ENCODE results near the gene CDKN2B-AS1. TPM values are rescaled to one million over a fixed set of nuclear protein-coding genes. Genes with fewer than 3 reads are reported as not detected.

Gene CDKN2B-AS1
- total RNA-seq, 1 experiment from 2014 or later: not detected

DNA sequence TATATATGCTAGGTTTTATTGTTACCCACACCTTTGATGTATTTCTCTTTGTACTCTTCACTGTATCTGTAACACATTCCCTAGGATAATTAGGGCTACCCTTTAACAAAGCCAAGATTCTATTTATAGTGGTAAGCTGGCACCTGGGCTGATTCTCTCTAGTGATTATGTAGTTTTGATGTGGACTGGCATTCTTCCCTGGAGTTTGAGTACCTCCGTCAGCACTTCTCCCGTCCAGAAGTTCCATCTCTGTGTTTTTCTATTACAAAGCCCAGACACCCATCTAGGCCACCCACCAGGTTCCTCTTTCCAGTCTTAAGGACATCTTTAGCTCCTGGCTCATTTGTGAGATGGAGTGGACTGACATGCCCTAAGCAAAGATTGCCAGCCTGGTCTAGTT is 70.4 kb downstream of the CDKN2B-AS1 start:
- Histone ChIP-seq H4K5ac (ENCODE audit: insufficient read length, low read depth, low read length) (no peak overlapping the region), H3K23ac (ENCODE audit: insufficient read length, low read depth, low read length) (no peak overlapping the region), H3K27me3 (ENCODE audit: insufficient read depth, low read length) (no peaks in the 10 kb centered on the region), H3K27ac (ENCODE audit: insufficient read length, low read depth, low read length) (no peak overlapping the region), H2AFZ (ENCODE audit: low read length) (no peak overlapping the region), H3K4me2 (ENCODE audit: insufficient read depth, insufficient read length, low read length) (no peak overlapping the region), H3K9me3 (ENCODE audit: control insufficient read depth, low read depth, low read length) (no peaks in the 10 kb centered on the region), H2BK120ac (ENCODE audit: low read depth, low read length, poor library complexity, severe bottlenecking) (no peak overlapping the region), H2BK20ac (ENCODE audit: low read depth, low read length, poor library complexity, severe bottlenecking) (no peak overlapping the region), H3K4ac (ENCODE audit: low read depth, low read length) (no peak overlapping the region), H3K18ac (ENCODE audit: insufficient read length, low read depth, low read length) (no peak overlapping the region), H3K79me2 (ENCODE audit: insufficient read depth, low read length) (no peaks in the 10 kb centered on the region), H4K20me1 (ENCODE audit: control insufficient read depth, insufficient read depth, insufficient read length) (no peaks in the 10 kb centered on the region), H3K9ac (ENCODE audit: extremely low read depth, insufficient read length, low read length) (no peak overlapping the region), H3K79me1 (ENCODE audit: insufficient read depth, low read depth, low read length, poor library complexity, severe bottlenecking) (no peaks in the 10 kb centered on the region), H3K23me2 (ENCODE audit: insufficient read length, low read depth, low read length, poor library complexity, severe bottlenecking) (no peaks in the 10 kb centered on the region), H4K8ac (replicated peaks; ENCODE audit: insufficient read length, low read depth, low read length) (no peak overlapping the region), H2BK15ac (ENCODE audit: low read depth, low read length) (no peak overlapping the region), H2BK12ac (ENCODE audit: insufficient read length, low read depth, low read length) (no peak overlapping the region), H3K56ac (ENCODE audit: insufficient read length, low read depth, low read length) (no peak overlapping the region), H4K91ac (ENCODE audit: insufficient read length, low read depth, low read length) (no peak overlapping the region), H3K4me1 (ENCODE audit: insufficient read depth, low read length) (no peaks in the 10 kb centered on the region), H2AK5ac (ENCODE audit: insufficient read length, low read length) (no peak overlapping the region), H3T11ph (ENCODE audit: low read length) (no peak overlapping the region), H3K14ac (ENCODE audit: insufficient read depth, low read length) (no peak overlapping the region), H2BK5ac (ENCODE audit: insufficient read length, low read length) (no peak overlapping the region)
- Mint-ChIP-seq H3K36me3 (ENCODE audit: insufficient read depth in 1 of 3, low read depth in 3 of 3) (no peaks in the 10 kb centered on the region; a peak in 1 of 7 replicates), H3K4me3 (no peak overlapping the region), H3K27ac (no peak overlapping the region; a peak in 1 of 7 replicates), H3K9me3 (peaks cover 0 to 2% of the 10 kb centered on the region in 2 experiments; a peak in 1 of 5 replicates), H3K27me3 (ENCODE audit: low read depth) (no peaks in the 10 kb centered on the region), H3K4me1 (no peaks in the 10 kb centered on the region)
- TF ChIP-seq, protein P1, sequence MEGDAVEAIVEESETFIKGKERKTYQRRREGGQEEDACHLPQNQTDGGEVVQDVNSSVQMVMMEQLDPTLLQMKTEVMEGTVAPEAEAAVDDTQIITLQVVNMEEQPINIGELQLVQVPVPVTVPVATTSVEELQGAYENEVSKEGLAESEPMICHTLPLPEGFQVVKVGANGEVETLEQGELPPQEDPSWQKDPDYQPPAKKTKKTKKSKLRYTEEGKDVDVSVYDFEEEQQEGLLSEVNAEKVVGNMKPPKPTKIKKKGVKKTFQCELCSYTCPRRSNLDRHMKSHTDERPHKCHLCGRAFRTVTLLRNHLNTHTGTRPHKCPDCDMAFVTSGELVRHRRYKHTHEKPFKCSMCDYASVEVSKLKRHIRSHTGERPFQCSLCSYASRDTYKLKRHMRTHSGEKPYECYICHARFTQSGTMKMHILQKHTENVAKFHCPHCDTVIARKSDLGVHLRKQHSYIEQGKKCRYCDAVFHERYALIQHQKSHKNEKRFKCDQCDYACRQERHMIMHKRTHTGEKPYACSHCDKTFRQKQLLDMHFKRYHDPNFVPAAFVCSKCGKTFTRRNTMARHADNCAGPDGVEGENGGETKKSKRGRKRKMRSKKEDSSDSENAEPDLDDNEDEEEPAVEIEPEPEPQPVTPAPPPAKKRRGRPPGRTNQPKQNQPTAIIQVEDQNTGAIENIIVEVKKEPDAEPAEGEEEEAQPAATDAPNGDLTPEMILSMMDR (conservative IDR thresholded peaks at IDR 0.05): no peak
- no peak for DNase-seq
- no CpG with 5 or more reads among the region's 2 CpGs for WGBS (ENCODE audit: extremely low coverage, insufficient read length, low lambda C conversion rate)

Data from H9 (cell line).